GM23338 (cell line): ENCODE measurements around the gene PCDHGA1.

Source experiments
- CREB1 ChIP-seq: fragments of 250-450 bp; sonication (Bioruptor Pico); IDR thresholded peaks from 2 replicates; pipeline ENCODE4 v1.5.0; 2020; ENCODE audit warnings: low read depth, mild to moderate bottlenecking, moderate library complexity
- CTCF ChIP-seq, 2 experiments: fragments of 200-600 bp in 1 of 2; sonication (generic) in 1 of 2; conservative IDR thresholded peaks; 2 replicates each; pipeline versions ENCODE4 v1.5.1 to v1.6.1; 2016 to 2017; ENCODE audit warnings: antibody characterized with exemption in 2 of 2, low read depth in 2 of 2, mild to moderate bottlenecking in 2 of 2, moderate library complexity in 1 of 2
- EZH2 ChIP-seq: fragments of 200-600 bp; sonication (generic); IDR thresholded peaks from one replicate; pipeline ENCODE4 v1.8.0; 2017; ENCODE audit warnings: antibody characterized with exemption, mild to moderate bottlenecking, low read depth; ENCODE audit not compliant: unreplicated experiment
- EZH2phosphoT487 ChIP-seq: fragments of 200-600 bp; sonication (generic); IDR thresholded peaks from one replicate; pipeline ENCODE4 v1.8.1; 2018; ENCODE audit warnings: antibody characterized with exemption; ENCODE audit not compliant: unreplicated experiment
- JUNB ChIP-seq: IDR thresholded peaks from one replicate; pipeline ENCODE4 v1.6.1; 2016; ENCODE audit warnings: antibody characterized with exemption; ENCODE audit not compliant: unreplicated experiment
- NANOG ChIP-seq: IDR thresholded peaks from 2 replicates; pipeline ENCODE4 v1.6.1; 2016; ENCODE audit warnings: antibody characterized with exemption, borderline replicate concordance
- POLR2AphosphoS5 ChIP-seq: IDR thresholded peaks from 2 replicates; pipeline ENCODE4 v1.6.1; 2016; ENCODE audit warnings: antibody characterized with exemption, low read depth
- STAT1 ChIP-seq: IDR thresholded peaks from one replicate; pipeline ENCODE4 v1.6.1; 2016; ENCODE audit warnings: antibody characterized with exemption; ENCODE audit not compliant: unreplicated experiment
- ZNF114 ChIP-seq: fragments of 250-450 bp; sonication (Bioruptor Pico); IDR thresholded peaks from 2 replicates; pipeline ENCODE4 v1.5.0; 2020; ENCODE audit warnings: mild to moderate bottlenecking, moderate library complexity
- ZNF331 ChIP-seq: fragments of 250-450 bp; sonication (Bioruptor Pico); IDR thresholded peaks from 2 replicates; pipeline ENCODE4 v1.5.0; 2020; ENCODE audit warnings: low read depth, mild to moderate bottlenecking, moderate library complexity
- ZNF462 ChIP-seq: fragments of 250-450 bp; sonication (Bioruptor Pico); IDR thresholded peaks from 2 replicates; pipeline ENCODE4 v1.5.0; 2020; ENCODE audit warnings: mild to moderate bottlenecking, moderate library complexity
- TF ChIP-seq, protein P1 (sequence below): IDR thresholded peaks from one replicate; pipeline ENCODE4 v1.6.1; 2018; ENCODE audit warnings: antibody characterized with exemption; ENCODE audit not compliant: unreplicated experiment

DNA sequence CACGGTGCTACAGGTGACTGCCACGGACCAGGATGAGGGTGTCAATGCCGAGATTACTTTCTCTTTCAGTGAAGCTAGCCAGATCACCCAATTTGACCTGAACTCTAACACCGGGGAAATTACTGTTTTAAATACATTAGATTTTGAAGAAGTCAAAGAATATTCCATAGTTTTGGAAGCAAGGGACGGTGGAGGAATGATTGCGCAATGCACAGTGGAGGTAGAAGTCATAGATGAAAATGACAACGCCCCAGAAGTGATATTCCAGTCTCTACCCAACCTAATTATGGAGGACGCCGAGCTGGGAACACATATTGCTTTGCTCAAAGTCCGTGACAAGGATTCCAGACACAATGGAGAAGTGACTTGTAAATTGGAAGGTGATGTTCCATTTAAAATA is 58.3 kb downstream of the PCDHGA1 start:
- TF ChIP-seq CTCF (conservative IDR thresholded peaks at IDR 0.05; ENCODE audit: low read depth in 2 of 2) (no peak), POLR2AphosphoS5 (no peak), EZH2 (no peak), ZNF331 (CRISPR knock-in tag) (no peak), EZH2phosphoT487 (no peak), CREB1 (CRISPR knock-in tag) (no peak), JUNB (no peak), ZNF462 (no peak), NANOG (no peak), ZNF114 (CRISPR knock-in tag) (no peak), STAT1 (no peak)
- TF ChIP-seq, protein P1, sequence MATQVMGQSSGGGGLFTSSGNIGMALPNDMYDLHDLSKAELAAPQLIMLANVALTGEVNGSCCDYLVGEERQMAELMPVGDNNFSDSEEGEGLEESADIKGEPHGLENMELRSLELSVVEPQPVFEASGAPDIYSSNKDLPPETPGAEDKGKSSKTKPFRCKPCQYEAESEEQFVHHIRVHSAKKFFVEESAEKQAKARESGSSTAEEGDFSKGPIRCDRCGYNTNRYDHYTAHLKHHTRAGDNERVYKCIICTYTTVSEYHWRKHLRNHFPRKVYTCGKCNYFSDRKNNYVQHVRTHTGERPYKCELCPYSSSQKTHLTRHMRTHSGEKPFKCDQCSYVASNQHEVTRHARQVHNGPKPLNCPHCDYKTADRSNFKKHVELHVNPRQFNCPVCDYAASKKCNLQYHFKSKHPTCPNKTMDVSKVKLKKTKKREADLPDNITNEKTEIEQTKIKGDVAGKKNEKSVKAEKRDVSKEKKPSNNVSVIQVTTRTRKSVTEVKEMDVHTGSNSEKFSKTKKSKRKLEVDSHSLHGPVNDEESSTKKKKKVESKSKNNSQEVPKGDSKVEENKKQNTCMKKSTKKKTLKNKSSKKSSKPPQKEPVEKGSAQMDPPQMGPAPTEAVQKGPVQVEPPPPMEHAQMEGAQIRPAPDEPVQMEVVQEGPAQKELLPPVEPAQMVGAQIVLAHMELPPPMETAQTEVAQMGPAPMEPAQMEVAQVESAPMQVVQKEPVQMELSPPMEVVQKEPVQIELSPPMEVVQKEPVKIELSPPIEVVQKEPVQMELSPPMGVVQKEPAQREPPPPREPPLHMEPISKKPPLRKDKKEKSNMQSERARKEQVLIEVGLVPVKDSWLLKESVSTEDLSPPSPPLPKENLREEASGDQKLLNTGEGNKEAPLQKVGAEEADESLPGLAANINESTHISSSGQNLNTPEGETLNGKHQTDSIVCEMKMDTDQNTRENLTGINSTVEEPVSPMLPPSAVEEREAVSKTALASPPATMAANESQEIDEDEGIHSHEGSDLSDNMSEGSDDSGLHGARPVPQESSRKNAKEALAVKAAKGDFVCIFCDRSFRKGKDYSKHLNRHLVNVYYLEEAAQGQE, result no peak
